Activated T-helper 17 cell treated with anti-CD3 and anti-CD28 coated beads, Interleukin-2, amount 50 U/mL, for 72 hours (primary cell): ENCODE data around the gene SLC22A16. TPM values are rescaled to one million over a fixed set of nuclear protein-coding genes. Genes with fewer than 3 reads are reported as not detected.
"Not testable (repeated sequence)": the region's sequence is repeated elsewhere in the genome, so short reads cannot be mapped to it uniquely, and the experiment has no call there.

Experiments
- ATAC-seq: fragments of 150-1000 bp; cut with Tn5 transposase; replicated peaks from 2 replicates; pipeline ENCODE4 v1.10.0; 2021; ENCODE audit warnings: mild to moderate bottlenecking, moderate library complexity
- H3K27ac Mint-ChIP-seq: one replicate; pipeline ENCODE4 v1.8.0; 2022; ENCODE audit warnings: mixed read lengths
- H3K27me3 Mint-ChIP-seq: one replicate; pipeline ENCODE4 v1.8.0; 2022; ENCODE audit warnings: mixed read lengths
- H3K36me3 Mint-ChIP-seq: one replicate; pipeline ENCODE4 v1.8.0; 2022; ENCODE audit warnings: low read depth, mild to moderate bottlenecking, mixed read lengths
- H3K4me1 Mint-ChIP-seq: one replicate; pipeline ENCODE4 v1.8.0; 2022; ENCODE audit warnings: mixed read lengths
- H3K4me3 Mint-ChIP-seq: one replicate; pipeline ENCODE4 v1.8.0; 2022; ENCODE audit warnings: mild to moderate bottlenecking, mixed read lengths
- H3K9me3 Mint-ChIP-seq: one replicate; pipeline ENCODE4 v1.8.0; 2022; ENCODE audit warnings: mixed read lengths
- total RNA-seq, 2 donors: library from RNA; stranded (reverse); gene quantifications; one replicate each; pipeline ENCODE4 v1.2.3, GENCODE V29; 2022

Gene SLC22A16, protein sequence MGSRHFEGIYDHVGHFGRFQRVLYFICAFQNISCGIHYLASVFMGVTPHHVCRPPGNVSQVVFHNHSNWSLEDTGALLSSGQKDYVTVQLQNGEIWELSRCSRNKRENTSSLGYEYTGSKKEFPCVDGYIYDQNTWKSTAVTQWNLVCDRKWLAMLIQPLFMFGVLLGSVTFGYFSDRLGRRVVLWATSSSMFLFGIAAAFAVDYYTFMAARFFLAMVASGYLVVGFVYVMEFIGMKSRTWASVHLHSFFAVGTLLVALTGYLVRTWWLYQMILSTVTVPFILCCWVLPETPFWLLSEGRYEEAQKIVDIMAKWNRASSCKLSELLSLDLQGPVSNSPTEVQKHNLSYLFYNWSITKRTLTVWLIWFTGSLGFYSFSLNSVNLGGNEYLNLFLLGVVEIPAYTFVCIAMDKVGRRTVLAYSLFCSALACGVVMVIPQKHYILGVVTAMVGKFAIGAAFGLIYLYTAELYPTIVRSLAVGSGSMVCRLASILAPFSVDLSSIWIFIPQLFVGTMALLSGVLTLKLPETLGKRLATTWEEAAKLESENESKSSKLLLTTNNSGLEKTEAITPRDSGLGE
- not detected for total RNA-seq

DNA sequence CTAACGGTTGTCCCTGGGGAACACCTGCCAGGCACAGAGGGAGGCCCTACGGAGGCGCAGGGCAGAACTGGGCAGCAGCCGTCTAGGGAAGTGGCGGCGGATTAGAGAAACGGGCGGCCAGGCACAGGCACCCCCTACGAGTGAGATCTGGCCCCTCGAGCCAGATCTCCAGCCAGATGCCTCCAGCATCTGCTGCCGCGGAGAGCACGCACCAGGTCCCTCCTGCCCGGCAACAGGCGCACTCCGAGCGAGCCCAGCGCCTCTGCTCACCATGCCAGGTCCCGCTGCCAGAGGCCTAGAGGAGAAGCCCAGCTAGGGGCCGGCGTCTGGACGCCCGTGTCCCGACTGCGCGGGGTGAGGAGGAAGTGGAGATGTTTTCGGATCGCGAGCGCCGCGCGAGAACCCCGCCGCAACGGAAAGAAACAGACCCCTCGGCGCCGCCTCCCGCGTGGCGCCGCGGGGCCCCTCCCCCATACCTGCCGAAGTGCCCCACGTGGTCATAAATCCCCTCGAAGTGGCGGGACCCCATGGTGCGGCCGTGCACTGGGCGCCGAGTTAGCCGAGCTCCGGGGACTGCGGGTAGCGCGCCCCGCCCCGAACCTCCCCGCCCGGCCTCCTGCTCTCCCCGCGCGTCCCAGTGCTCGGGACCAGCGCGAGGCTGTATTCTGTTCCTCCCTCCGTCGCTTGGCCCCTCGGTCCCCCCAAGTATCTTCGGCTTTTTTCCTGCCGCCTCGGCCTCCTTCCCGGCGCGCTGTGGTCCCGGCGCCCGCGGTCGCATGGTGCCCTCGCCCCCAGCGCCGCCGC, at the start of gene SLC22A16:
Gene SLC22A16 (minus strand): TSS at position 568 of the 804 bp plus-strand sequence. CDS start 39 bp downstream, at position 529.
- H3K4me3 Mint-ChIP-seq, result peak within 1 kb of the TSS; percentile 51
- no peaks in the 10 kb centered on the region for H3K36me3 Mint-ChIP-seq
- H3K9me3 Mint-ChIP-seq, result no peaks in the 10 kb centered on the region
- H3K27me3 Mint-ChIP-seq, result peaks cover 31% of the 10 kb centered on the region
- ATAC-seq, result no peak
- H3K27ac Mint-ChIP-seq, result no peak within 1 kb of the TSS
- no peaks in the 10 kb centered on the region for H3K4me1 Mint-ChIP-seq

DNA sequence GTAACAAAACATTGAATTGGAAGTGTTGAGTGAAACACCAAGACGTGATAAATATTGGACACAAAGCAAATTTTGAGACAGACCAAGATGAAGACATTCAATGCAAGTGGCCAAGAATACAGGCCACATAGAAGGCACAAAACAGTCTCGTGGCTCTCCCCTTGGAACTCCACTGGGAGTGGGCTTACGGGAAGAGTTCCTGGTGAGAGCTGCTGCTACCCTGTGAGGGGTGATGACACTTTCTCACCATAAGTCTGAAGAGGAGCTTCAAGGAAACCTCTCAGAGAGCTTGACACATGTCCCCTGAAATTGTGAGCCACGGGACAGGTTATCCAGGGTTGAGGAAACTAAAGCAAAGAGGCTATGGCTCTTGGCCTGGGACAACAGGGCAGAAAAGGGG, 48.6 kb upstream of the SLC22A16 start:
- Mint-ChIP-seq H3K4me1 (peaks cover 3% of the 10 kb centered on the region), H3K27ac (no peak overlapping the region), H3K36me3 (no peaks in the 10 kb centered on the region), H3K4me3 (no peak overlapping the region), H3K9me3 (no peaks in the 10 kb centered on the region), H3K27me3 (peaks cover 6% of the 10 kb centered on the region)
- ATAC-seq, result no peak

DNA sequence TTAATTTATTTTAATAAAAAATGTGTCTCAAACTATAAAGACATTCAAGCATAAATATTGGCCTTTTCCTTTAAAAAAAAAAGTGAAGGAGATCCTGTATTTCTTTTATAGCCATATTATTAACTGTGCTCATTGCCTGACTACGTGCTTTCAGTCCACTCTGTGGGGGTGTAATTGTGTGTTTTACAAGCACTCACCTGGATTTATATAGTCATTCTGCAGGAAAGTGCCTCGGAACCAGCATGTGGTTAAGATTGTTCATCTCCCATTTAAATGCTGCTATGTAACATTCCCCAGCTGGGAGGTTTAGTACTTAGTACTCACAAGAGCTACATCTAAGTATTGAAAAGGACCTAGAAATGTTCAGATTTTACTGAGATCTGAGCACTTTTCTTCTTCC, 47.9 kb upstream of the SLC22A16 start:
- ATAC-seq, result no peak
- no peak overlapping the region for H3K4me3 Mint-ChIP-seq
- H3K36me3 Mint-ChIP-seq, result no peaks in the 10 kb centered on the region
- H3K4me1 Mint-ChIP-seq, result peaks cover 1% of the 10 kb centered on the region
- H3K9me3 Mint-ChIP-seq, result no peaks in the 10 kb centered on the region
- H3K27ac Mint-ChIP-seq, result no peak overlapping the region
- peaks cover 6% of the 10 kb centered on the region for H3K27me3 Mint-ChIP-seq

DNA sequence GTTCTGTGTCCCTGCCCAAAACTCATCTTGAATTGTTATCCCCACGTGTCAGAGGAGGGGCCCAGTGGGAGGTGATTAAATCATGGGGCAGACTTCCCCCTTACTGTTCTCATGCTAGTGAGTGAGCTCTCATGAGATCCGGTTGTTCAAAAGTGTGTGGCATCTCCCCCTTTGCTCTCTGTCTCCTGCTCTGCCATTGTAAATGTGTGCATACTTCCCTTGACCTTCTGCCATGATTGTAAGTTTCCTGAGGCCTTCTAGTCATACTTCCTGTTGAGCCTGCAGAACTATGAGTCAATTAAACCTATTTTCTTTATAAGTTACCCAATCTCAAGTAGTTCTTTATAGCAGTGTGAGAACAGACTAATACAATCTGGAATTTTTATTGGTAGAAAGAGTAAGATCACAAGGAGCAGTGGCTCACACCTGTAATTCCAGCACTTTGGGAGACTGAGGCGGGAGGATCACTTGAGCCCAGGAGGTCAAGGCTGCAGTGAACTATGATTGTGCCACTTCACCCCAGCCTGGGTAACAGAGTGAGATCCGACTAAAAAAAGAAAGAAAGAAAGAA, 47.1 kb upstream of the SLC22A16 start:
- Mint-ChIP-seq H3K9me3 (no peaks in the 10 kb centered on the region), H3K36me3 (no peaks in the 10 kb centered on the region), H3K4me3 (no peak overlapping the region), H3K27me3 (peaks cover 6% of the 10 kb centered on the region), H3K27ac (no peak overlapping the region), H3K4me1 (no peaks in the 10 kb centered on the region)
- peak; percentile 49 for ATAC-seq

DNA sequence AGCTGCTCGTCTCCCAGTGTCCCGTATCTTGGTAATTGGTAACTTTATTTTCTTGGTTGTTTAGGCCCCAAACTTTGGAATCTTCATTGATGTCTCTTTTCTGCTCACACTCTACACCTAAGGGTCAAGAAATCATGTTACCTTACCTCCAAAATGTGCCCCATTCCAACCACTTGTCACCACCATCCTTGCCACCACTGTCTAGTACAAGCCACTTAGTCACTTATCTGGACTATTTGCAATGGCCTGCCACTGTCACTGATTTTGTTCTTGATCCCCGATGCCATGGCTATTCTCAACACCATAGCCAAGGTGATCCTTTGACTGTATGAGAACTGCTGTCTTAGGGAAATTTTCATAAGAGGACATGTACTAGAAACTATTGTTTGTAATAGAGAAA, 46.0 kb upstream of the SLC22A16 start:
- Mint-ChIP-seq H3K4me1 (no peaks in the 10 kb centered on the region), H3K36me3 (no peaks in the 10 kb centered on the region), H3K27ac (no peak overlapping the region), H3K27me3 (peaks cover 11% of the 10 kb centered on the region), H3K9me3 (no peaks in the 10 kb centered on the region), H3K4me3 (no peak overlapping the region)
- no peak for ATAC-seq

DNA sequence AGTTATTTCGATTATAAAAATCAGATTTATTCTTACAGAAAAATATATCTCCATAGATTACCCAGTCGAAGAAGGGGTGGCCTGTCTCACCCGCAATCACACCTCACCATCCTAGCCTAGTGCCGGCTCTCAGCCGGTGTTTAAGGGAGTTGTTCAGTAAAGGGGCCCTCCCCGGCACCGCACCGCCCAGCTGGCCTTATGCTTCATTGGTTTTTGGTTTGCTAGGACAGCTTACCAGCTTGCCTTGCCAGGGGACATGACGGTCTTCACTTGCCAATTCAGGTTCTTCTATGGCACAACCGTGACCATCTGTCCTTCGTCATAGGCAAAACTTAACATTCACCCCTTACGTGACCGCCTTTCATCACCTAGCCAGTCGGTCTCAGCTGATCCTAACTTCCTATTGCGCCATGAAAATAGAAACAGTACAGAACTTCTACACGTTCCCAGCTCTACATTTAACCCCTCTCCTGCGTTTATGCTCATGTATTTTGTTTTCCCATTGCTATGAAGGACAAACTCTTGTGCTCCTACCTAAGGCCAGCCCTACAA, 44.7 kb upstream of the SLC22A16 start:
- Mint-ChIP-seq H3K4me3 (no peak overlapping the region), H3K27me3 (peaks cover 14% of the 10 kb centered on the region), H3K9me3 (no peaks in the 10 kb centered on the region), H3K27ac (no peak overlapping the region), H3K4me1 (no peaks in the 10 kb centered on the region), H3K36me3 (no peaks in the 10 kb centered on the region)
- ATAC-seq, result no peak

DNA sequence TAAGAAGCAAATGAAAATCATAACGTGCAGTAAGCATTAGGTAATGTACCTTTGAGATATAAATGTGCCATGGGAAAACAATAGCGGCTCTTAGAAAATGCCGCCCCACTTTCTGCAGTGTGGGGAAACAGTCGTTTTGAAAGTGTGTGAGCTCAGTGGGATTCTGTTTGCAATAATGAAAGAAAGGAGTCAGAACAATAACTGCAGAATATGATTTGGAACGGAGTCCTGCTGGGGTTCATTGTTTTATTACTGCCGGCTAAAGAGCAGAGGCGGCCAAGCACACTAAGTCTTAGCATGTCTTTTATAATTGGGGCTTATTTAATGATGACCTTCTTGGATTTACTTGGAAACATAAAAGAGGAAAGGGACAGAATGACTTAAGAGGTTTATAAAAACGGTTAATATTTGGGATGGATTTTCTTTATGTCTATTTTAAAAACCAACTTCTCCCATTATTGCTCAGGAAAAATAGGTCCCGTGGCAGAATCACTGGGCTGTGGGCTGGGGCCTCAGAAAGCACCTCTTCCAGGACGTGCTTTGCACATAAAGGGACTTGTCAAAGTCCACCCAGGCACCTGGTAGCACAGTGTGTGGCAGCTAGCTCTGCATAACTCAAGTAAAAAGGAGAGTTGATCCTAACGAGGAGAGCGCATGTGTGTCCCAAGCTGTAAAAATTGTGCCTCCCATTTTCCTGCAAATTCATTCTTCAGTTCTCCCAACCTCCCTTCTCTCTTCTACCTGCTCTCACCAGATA, 44.0 kb upstream of the SLC22A16 start:
- peaks cover 14% of the 10 kb centered on the region for H3K27me3 Mint-ChIP-seq
- no peaks in the 10 kb centered on the region for H3K4me1 Mint-ChIP-seq
- H3K9me3 Mint-ChIP-seq, result no peaks in the 10 kb centered on the region
- H3K36me3 Mint-ChIP-seq, result no peaks in the 10 kb centered on the region
- no peak for ATAC-seq
- H3K27ac Mint-ChIP-seq, result no peak overlapping the region
- no peak overlapping the region for H3K4me3 Mint-ChIP-seq

DNA sequence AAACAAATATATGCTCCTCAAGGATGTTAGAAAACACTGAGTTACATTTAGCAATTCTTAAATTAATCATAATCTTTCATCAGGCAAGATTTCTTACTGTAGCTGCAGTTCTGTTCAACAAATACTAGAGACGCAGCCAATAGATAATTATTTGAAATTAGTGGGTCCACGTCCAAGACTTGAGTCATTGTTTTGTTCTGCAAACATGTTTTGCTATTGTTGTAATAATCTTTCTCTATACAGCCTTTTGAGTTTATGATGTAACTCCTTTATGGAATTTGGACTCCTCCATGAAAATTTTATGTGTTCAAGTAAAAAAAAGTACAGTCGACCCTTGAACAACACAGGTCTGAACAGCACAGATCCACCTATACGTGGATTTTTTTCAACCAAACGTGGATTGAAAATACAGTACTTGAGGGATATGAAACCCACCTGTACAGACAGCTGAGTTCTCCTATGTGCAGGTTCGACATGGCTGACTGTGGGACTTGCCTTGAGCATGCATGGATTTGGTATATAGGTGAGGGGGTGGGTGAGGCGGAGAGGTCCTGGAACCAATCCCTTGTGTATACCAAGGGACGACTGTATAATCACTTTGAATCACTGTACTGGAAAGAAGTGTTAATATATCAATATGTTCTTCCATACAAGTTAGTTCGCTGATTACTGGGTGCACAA, 41.3 kb upstream of the SLC22A16 start:
- ATAC-seq, result no peak
- Mint-ChIP-seq H3K4me3 (no peak overlapping the region), H3K4me1 (no peaks in the 10 kb centered on the region), H3K27ac (no peak overlapping the region), H3K27me3 (peaks cover 14% of the 10 kb centered on the region), H3K36me3 (no peaks in the 10 kb centered on the region), H3K9me3 (no peaks in the 10 kb centered on the region)

DNA sequence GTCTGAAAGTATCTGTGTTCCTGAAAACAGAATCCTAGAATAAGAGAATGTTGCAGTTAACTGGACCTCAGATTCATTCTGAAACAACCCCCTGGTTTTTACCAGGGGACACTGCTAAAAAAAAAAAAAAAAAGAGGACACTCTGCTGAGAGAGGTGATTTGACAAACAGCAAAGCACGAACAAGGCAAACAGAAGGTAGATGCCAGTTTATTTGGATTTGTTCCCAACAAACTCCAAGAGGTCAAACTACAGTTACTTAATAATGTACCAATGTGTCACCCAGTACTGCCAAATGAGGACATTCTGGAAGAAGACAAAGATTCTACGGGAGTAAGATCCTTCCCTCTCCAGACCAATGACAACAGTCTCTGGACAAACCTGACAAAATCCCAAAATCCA, 40.6 kb upstream of the SLC22A16 start:
- no peaks in the 10 kb centered on the region for H3K9me3 Mint-ChIP-seq
- H3K36me3 Mint-ChIP-seq, result no peaks in the 10 kb centered on the region

DNA sequence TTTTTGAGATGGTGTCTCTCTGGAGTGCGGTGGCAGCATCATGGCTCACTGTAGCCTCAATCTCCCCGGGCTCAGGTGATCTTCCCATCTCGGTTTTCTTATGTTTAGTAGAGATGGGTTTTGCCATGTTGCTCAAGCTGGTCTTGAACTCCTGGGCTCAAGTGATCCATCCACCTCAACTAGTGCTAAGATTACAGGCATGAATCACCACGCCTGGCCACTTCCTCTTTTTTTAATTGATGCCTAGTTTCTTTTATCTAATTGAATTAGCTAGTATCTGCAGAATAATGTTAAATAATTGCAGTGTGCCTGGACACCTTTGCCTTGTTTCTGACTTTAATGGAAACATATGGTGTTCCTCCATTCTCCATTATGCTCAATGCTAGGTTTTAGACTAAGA, 38.4 kb upstream of the SLC22A16 start:
- ATAC-seq, result no peak
- peaks cover 13% of the 10 kb centered on the region for H3K27me3 Mint-ChIP-seq
- no peaks in the 10 kb centered on the region for H3K4me1 Mint-ChIP-seq
- no peak overlapping the region for H3K27ac Mint-ChIP-seq
- H3K4me3 Mint-ChIP-seq, result no peak overlapping the region
- no peaks in the 10 kb centered on the region for H3K36me3 Mint-ChIP-seq
- H3K9me3 Mint-ChIP-seq, result no peaks in the 10 kb centered on the region

More for the DNA sequence above, 40.6 kb upstream of the SLC22A16 start:
- Mint-ChIP-seq H3K4me1 (no peaks in the 10 kb centered on the region), H3K4me3 (no peak overlapping the region), H3K27me3 (peaks cover 14% of the 10 kb centered on the region), H3K27ac (no peak overlapping the region)
- ATAC-seq, result no peak

DNA sequence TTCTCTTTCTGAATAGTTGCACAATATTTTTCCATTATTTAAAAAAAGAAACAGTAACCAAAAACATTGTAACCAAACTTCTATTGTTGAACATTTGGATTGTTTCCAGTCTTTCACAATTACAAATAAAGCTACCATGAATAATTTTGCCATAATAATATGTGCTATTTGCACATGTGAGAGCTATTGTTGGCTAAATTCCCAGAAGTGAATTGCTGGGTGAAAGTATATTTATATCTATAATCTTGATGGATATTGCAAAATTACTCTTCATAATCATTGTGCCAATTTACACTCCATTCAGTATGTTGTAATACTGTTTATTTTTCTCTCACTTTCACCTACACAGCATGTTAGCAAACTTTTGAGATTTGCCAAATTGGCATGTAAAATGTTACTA, 36.6 kb upstream of the SLC22A16 start:
- Mint-ChIP-seq H3K36me3 (no peaks in the 10 kb centered on the region), H3K27ac (no peak overlapping the region), H3K4me1 (peaks cover 4% of the 10 kb centered on the region), H3K9me3 (no peaks in the 10 kb centered on the region), H3K4me3 (no peak overlapping the region), H3K27me3 (peaks cover 17% of the 10 kb centered on the region)
- no peak for ATAC-seq

DNA sequence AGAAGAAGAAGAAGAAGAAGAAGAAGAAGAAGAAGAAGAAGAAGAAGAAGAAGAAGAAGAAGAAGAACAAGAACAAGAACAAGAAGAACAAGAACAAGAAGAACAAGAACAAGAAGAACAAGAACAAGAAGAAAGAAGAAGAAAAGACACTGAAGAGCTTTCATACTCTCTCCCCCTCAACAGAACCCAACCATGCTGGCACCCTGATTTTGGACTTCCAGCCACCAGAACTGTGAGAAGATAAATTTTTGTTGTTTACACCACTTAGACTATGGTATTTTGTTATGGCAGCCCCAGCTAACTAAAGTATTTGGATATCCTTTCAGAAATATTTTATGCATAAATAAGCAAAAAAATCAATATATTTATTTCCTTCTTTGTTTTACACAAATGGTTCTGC, 36.1 kb upstream of the SLC22A16 start:
- not testable (repeated sequence) for ATAC-seq, H3K27ac Mint-ChIP-seq, H3K36me3 Mint-ChIP-seq, H3K9me3 Mint-ChIP-seq, H3K4me3 Mint-ChIP-seq, H3K4me1 Mint-ChIP-seq
- peaks cover 13% of the 10 kb centered on the region for H3K27me3 Mint-ChIP-seq

DNA sequence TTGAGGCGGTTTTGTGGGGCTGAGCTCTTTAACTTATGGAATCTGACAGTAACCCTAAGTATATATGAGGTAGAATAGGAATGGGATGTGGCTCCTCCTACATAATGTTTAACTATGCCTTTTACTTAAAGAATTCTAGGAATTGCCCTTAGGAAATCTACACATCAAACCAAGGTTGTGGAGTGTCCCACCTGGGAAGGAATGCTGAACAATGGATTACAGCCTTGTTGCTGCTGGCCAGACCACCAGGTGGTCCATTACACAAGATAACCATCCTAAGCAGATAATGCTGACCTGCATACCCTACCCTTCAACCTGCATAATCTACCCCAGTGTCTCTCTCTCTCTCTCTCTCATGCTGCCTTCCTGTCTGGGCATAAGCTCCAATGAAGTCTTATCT, 35.0 kb upstream of the SLC22A16 start:
- Mint-ChIP-seq H3K36me3 (no peaks in the 10 kb centered on the region), H3K9me3 (no peaks in the 10 kb centered on the region), H3K4me3 (no peak overlapping the region), H3K27ac (no peak overlapping the region), H3K27me3 (peaks cover 11% of the 10 kb centered on the region), H3K4me1 (peaks cover 4% of the 10 kb centered on the region)
- ATAC-seq, result no peak
